K562 (cell line): ENCODE data around the gene TNFRSF18. TPM values are rescaled to one million over a fixed set of nuclear protein-coding genes. Genes with fewer than 3 reads are reported as not detected.

ENCODE experiments used
- ATF4 ChIP-seq: fragments of 450-650 bp; formaldehyde crosslinking; IDR thresholded peaks from 2 replicates; pipeline ENCODE4 v1.4.0; 2022; ENCODE audit warnings: mild to moderate bottlenecking, moderate library complexity
- EHMT2 ChIP-seq: fragments of 450-650 bp; IDR thresholded peaks from 2 replicates; pipeline ENCODE4 v1.6.1; 2018; ENCODE audit warnings: antibody characterized with exemption
- ETV5 ChIP-seq: sonication (generic); formaldehyde crosslinking; IDR thresholded peaks from 2 replicates; pipeline ENCODE4 v1.4.0; 2020; ENCODE audit warnings: low read depth, mild to moderate bottlenecking, missing genetic modification reagents
- HDAC3 ChIP-seq: fragments of 450-650 bp; IDR thresholded peaks from 2 replicates; pipeline ENCODE4 v1.6.1; 2018; ENCODE audit warnings: borderline replicate concordance, mild to moderate bottlenecking, moderate library complexity; ENCODE audit not compliant: partially characterized antibody
- HMGN3 ChIP-seq: IDR thresholded peaks from 2 replicates; pipeline ENCODE4 v1.6.1; 2011; ENCODE audit warnings: borderline replicate concordance, low read depth, mild to moderate bottlenecking, mixed read lengths, low read length; ENCODE audit not compliant: insufficient read length; ENCODE audit errors: extremely low read depth
- KAT8 ChIP-seq: fragments of 450-650 bp; IDR thresholded peaks from 2 replicates; pipeline ENCODE4 v1.6.1; 2016; ENCODE audit warnings: low read depth, mild to moderate bottlenecking
- L3MBTL2 ChIP-seq: fragments of 450-650 bp; IDR thresholded peaks from 2 replicates; pipeline ENCODE4 v1.6.1; 2016; ENCODE audit warnings: mild to moderate bottlenecking, moderate library complexity
- LCOR ChIP-seq: sonication (generic); formaldehyde crosslinking; IDR thresholded peaks from 2 replicates; pipeline ENCODE4 v1.8.0; 2022; ENCODE audit warnings: mild to moderate bottlenecking, missing genetic modification reagents
- LEF1 ChIP-seq: fragments of 450-650 bp; IDR thresholded peaks from 2 replicates; pipeline ENCODE4 v1.6.1; 2016; ENCODE audit warnings: mild to moderate bottlenecking
- MEF2D ChIP-seq: conservative IDR thresholded peaks from 2 replicates; pipeline ENCODE4 v1.6.1; 2016; ENCODE audit warnings: low read depth, missing genetic modification characterization, missing compliant biosample characterization
- MTA1 ChIP-seq: fragments of 450-650 bp; IDR thresholded peaks from 2 replicates; pipeline ENCODE4 v1.6.1; 2017; ENCODE audit warnings: borderline replicate concordance
- RBM39 ChIP-seq: fragments of 200-400 bp; formaldehyde crosslinking; optimal IDR thresholded peaks from 2 replicates; pipeline ENCODE3; 2018; ENCODE audit warnings: low read depth, low read length
- ZBTB26 ChIP-seq: fragments of 450-650 bp; formaldehyde crosslinking; IDR thresholded peaks from 2 replicates; pipeline ENCODE4 v1.4.0; 2022; ENCODE audit warnings: missing genetic modification characterization
- ZFP30 ChIP-seq: fragments of 250-450 bp; sonication (Bioruptor Pico); IDR thresholded peaks from 2 replicates; pipeline ENCODE4 v1.8.0; 2022; ENCODE audit warnings: moderate library complexity, mild to moderate bottlenecking, inconsistent platforms, borderline replicate concordance
- ZNF197 ChIP-seq: fragments of 200-800 bp; sonication (Bioruptor generic); IDR thresholded peaks from 2 replicates; pipeline ENCODE4 v1.6.1; 2016; ENCODE audit warnings: low read depth, missing genetic modification characterization, missing compliant biosample characterization
- polyA plus RNA-seq, 8 experiments: library from polyadenylated mRNA; depleted of rRNA in 4 of 8; stranded (reverse) in 5 of 8; unstranded in 3 of 8; fragments of >200 nt; fragmentation: Nextera tagmentation in 2 of 8; fragmentation: Illumina TruSeq in 1 of 8; extraction: Ambion mirVana in 2 of 8; extraction: Trizol in 1 of 8; gene quantifications; 2 replicates each; pipeline versions ENCODE4 v1.2.1 to v1.2.3, GENCODE V29; 2011 to 2014; ENCODE audit warnings: inconsistent platforms in 1 of 8, missing spikeins in 1 of 8
- total RNA-seq, 7 experiments: library from RNA; depleted of rRNA in 6 of 7; stranded (reverse); fragments of >200 nt in 6 of 7; fragmentation: Illumina TruSeq in 2 of 7; extraction: Trizol in 2 of 7; gene quantifications; 2 replicates each; pipeline versions ENCODE4 v1.2.1 to v1.2.3, GENCODE V29; 2011 to 2021; ENCODE audit warnings: low replicate concordance in 1 of 7
- TF ChIP-seq, protein P1 (sequence below): sonication (generic); formaldehyde crosslinking; IDR thresholded peaks from 2 replicates; pipeline ENCODE4 v1.8.0; 2022; ENCODE audit warnings: mild to moderate bottlenecking, missing genetic modification reagents, borderline replicate concordance
- TF ChIP-seq, protein P2 (sequence below): fragments of 250-450 bp; sonication (Bioruptor Pico); IDR thresholded peaks from 2 replicates; pipeline ENCODE4 v1.5.0; 2021; ENCODE audit warnings: mild to moderate bottlenecking, moderate library complexity
- TF ChIP-seq, protein P3 (sequence below): fragments of 250-450 bp; sonication (Bioruptor Pico); IDR thresholded peaks from 2 replicates; pipeline ENCODE4 v1.5.0; 2020; ENCODE audit warnings: mild to moderate bottlenecking

TNFRSF18 gene
- total and polyA plus RNA-seq, 9 of the 15 experiments (the other 6 are each of a cell fraction or from before 2014, with no cell fraction given), result 0.24 to 0.27 TPM; not detected in 7

GRCh38 chr1:1232208-1232795 is 25.9 kb upstream of the TNFRSF18 start, which contains the start of gene B3GALT6 (continued):
- TF ChIP-seq ATF4 (no peak), ZFP30 (CRISPR knock-in tag) (no peak), LEF1 (no peak), RBM39 (no peak), HMGN3 (peak; percentile 24), ETV5 (no peak), MEF2D (no peak), LCOR (CRISPR knock-in tag) (no peak), EHMT2 (no peak), L3MBTL2 (peak; percentile 98), KAT8 (no peak), ZBTB26 (CRISPR knock-in tag) (no peak), ZNF197 (CRISPR knock-in tag) (no peak), MTA1 (no peak), HDAC3 (no peak)
- TF ChIP-seq, protein P1, sequence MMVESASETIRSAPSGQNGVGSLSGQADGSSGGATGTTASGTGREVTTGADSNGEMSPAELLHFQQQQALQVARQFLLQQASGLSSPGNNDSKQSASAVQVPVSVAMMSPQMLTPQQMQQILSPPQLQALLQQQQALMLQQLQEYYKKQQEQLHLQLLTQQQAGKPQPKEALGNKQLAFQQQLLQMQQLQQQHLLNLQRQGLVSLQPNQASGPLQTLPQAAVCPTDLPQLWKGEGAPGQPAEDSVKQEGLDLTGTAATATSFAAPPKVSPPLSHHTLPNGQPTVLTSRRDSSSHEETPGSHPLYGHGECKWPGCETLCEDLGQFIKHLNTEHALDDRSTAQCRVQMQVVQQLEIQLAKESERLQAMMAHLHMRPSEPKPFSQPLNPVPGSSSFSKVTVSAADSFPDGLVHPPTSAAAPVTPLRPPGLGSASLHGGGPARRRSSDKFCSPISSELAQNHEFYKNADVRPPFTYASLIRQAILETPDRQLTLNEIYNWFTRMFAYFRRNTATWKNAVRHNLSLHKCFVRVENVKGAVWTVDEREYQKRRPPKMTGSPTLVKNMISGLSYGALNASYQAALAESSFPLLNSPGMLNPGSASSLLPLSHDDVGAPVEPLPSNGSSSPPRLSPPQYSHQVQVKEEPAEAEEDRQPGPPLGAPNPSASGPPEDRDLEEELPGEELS (CRISPR knock-in tag), result no peak
- TF ChIP-seq, protein P2, sequence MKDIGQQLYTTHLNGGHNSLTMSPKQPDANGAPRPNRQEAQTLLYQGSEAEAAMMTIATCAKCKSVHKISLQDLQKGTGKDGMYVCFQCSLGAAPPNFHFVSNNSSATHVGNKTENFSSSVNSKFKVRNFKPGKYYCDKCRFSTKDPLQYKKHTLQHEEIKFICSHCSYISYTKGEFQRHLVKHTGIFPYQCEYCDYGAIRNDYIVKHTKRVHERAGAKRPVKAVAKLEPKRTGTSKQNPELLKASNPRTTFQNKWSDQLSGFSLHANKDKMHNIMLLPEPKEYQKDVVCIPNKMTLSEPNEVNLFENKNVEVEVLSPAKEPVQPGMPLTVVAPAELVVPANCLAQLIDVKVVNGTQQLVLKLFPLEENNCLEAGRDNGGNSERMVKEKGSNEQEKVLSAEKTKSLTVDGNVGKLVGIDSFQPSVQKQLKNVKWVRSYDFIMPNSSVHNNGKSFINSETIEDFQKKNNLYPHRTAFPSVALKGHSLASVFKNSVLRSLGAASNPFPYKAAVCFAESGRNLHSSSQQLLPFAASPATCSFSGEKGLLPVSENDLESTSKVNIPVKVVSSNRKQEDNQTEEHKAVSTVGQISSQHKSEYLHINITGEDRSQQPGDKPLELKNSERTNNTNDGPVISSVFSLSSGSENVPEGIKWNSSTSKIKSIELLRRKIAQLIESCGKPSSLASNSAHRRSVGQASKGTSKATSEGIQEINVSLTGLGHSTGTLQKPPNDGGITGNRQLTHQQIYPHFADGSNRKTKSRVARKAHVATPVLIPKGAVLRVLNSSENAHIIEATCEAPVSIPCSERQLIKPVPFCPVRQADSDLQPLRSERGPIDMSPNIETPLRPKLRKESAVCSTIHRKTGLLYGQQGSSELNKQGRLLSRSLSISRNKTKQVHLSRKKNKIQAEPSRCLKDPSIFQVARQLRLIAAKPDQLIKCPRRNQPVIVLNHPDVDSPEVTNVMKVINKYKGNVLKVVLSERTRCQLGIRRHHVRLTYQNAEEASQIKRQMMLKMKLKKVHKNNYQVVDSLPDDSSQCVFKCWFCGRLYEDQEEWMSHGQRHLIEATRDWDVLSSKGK, result no peak
- TF ChIP-seq, protein P3, sequence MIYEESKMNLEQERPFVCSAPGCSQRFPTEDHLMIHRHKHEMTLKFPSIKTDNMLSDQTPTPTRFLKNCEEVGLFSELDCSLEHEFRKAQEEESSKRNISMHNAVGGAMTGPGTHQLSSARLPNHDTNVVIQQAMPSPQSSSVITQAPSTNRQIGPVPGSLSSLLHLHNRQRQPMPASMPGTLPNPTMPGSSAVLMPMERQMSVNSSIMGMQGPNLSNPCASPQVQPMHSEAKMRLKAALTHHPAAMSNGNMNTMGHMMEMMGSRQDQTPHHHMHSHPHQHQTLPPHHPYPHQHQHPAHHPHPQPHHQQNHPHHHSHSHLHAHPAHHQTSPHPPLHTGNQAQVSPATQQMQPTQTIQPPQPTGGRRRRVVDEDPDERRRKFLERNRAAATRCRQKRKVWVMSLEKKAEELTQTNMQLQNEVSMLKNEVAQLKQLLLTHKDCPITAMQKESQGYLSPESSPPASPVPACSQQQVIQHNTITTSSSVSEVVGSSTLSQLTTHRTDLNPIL, result no peak
